HUES64 (cell line): Measurements from ENCODE around the gene SPRR1A.

Experiments
- H3K27ac ChIP-seq: 2 replicates; pipeline ENCODE4 v1.7.0; 2013; ENCODE audit warnings: low read depth, low read length, inconsistent platforms
- H3K27me3 ChIP-seq: 2 replicates; pipeline ENCODE4 v1.6.1; 2013; ENCODE audit warnings: mild to moderate bottlenecking, low read length; ENCODE audit not compliant: insufficient read depth
- H3K36me3 ChIP-seq: 2 replicates; pipeline ENCODE4 v1.6.1; 2013; ENCODE audit warnings: mild to moderate bottlenecking, low read length; ENCODE audit not compliant: insufficient read depth
- H3K4me1 ChIP-seq: 2 replicates; pipeline ENCODE4 v1.6.1; 2013; ENCODE audit warnings: mild to moderate bottlenecking, low read length, moderate library complexity; ENCODE audit not compliant: insufficient read depth
- H3K4me3 ChIP-seq: 2 replicates; pipeline ENCODE4 v1.5.1; 2013; ENCODE audit warnings: mild to moderate bottlenecking, low read length, moderate library complexity
- H3K9ac ChIP-seq: 2 replicates; pipeline ENCODE4 v1.6.1; 2013; ENCODE audit warnings: mild to moderate bottlenecking, low read depth, low read length
- H3K9me3 ChIP-seq: 2 replicates; pipeline ENCODE4 v1.6.1; 2013; ENCODE audit warnings: low read depth, low read length; ENCODE audit not compliant: insufficient read depth
- WGBS: fragments of 150-250, 120-280 bp; methylation state at CpG from one replicate; pipeline ENCODE4 v1.1.7; 2013; ENCODE audit warnings: missing lambda C conversion rate; 5-methylcytosine and 5-hydroxymethylcytosine counted together

SPRR1A gene

GRCh38 chr1:152959801-152960451 lies 24.0 kb upstream of the SPRR1A start:
- Histone ChIP-seq H3K27me3 (no peaks in the 10 kb centered on the region), H3K9me3 (peaks cover 24% of the 10 kb centered on the region; the same call in 1 of the 2 replicates), H3K9ac (no peak overlapping the region), H3K4me1 (no peaks in the 10 kb centered on the region), H3K4me3 (no peak overlapping the region), H3K36me3 (no peaks in the 10 kb centered on the region), H3K27ac (no peak overlapping the region)
- 94% methylated on average over 10 of the region's 10 CpGs for WGBS

- 80% methylated on average over 9 of the region's 10 CpGs for WGBS
- Histone ChIP-seq H3K4me1 (no peaks in the 10 kb centered on the region), H3K4me3 (no peak overlapping the region)
These were observed 23.3 kb upstream of the SPRR1A start for GRCh38 chr1:152960452-152961044.

GRCh38 chr1:152961226-152961891 lies 22.5 kb upstream of the SPRR1A start:
- H3K9me3 ChIP-seq = peaks cover 29% of the 10 kb centered on the region; the same call in 1 of the 2 replicates
- H3K36me3 ChIP-seq = no peaks in the 10 kb centered on the region
- no peak overlapping the region for H3K4me3 ChIP-seq
- no peaks in the 10 kb centered on the region for H3K4me1 ChIP-seq
- 91% methylated on average over 7 of the region's 7 CpGs for WGBS
- no peak overlapping the region for H3K9ac ChIP-seq
- no peaks in the 10 kb centered on the region for H3K27me3 ChIP-seq
- no peak overlapping the region for H3K27ac ChIP-seq

More at GRCh38 chr1:152960452-152961044, 23.3 kb upstream of the SPRR1A start:
- no peak overlapping the region for H3K27ac ChIP-seq
- H3K9me3 ChIP-seq = peaks cover 24% of the 10 kb centered on the region; the same call in 1 of the 2 replicates
- H3K27me3 ChIP-seq = no peaks in the 10 kb centered on the region
- no peak overlapping the region for H3K9ac ChIP-seq
- no peaks in the 10 kb centered on the region for H3K36me3 ChIP-seq

GRCh38 chr1:152962876-152963415 lies 20.9 kb upstream of the SPRR1A start:
- Histone ChIP-seq H3K9ac (no peak overlapping the region), H3K4me1 (no peaks in the 10 kb centered on the region), H3K27me3 (no peaks in the 10 kb centered on the region), H3K36me3 (no peaks in the 10 kb centered on the region), H3K4me3 (no peak overlapping the region), H3K27ac (no peak overlapping the region), H3K9me3 (peaks cover 24% of the 10 kb centered on the region; the same call in 1 of the 2 replicates)
- WGBS = 71% methylated on average over 2 of the region's 2 CpGs

GRCh38 chr1:152964536-152964935 lies 19.3 kb upstream of the SPRR1A start:
- 50% methylated on average over 1 of the region's 1 CpG for WGBS
- no peak overlapping the region for H3K4me3 ChIP-seq
- no peak overlapping the region for H3K9ac ChIP-seq
- H3K4me1 ChIP-seq = no peaks in the 10 kb centered on the region
- H3K27me3 ChIP-seq = no peaks in the 10 kb centered on the region
- no peak overlapping the region for H3K27ac ChIP-seq
- no peaks in the 10 kb centered on the region for H3K36me3 ChIP-seq
- H3K9me3 ChIP-seq = peaks cover 31% of the 10 kb centered on the region; the same call in 1 of the 2 replicates

- no peaks in the 10 kb centered on the region for H3K27me3 ChIP-seq
- H3K27ac ChIP-seq = no peak overlapping the region
- H3K9me3 ChIP-seq = peaks cover 31% of the 10 kb centered on the region; the same call in 1 of the 2 replicates
- H3K4me3 ChIP-seq = no peak overlapping the region
- WGBS = 57% methylated on average over 2 of the region's 4 CpGs
- no peak overlapping the region for H3K9ac ChIP-seq
- H3K4me1 ChIP-seq = no peaks in the 10 kb centered on the region
- no peaks in the 10 kb centered on the region for H3K36me3 ChIP-seq
These were observed 18.0 kb upstream of the SPRR1A start for GRCh38 chr1:152965853-152966252.

- no peak overlapping the region for H3K27ac ChIP-seq
- no peaks in the 10 kb centered on the region for H3K4me1 ChIP-seq
- 77% methylated on average over 7 of the region's 7 CpGs for WGBS
These were observed 16.7 kb upstream of the SPRR1A start for GRCh38 chr1:152967201-152967600.

GRCh38 chr1:152968248-152968647 lies 15.6 kb upstream of the SPRR1A start:
- Histone ChIP-seq H3K9me3 (peaks cover 28% of the 10 kb centered on the region; the same call in 1 of the 2 replicates), H3K36me3 (no peaks in the 10 kb centered on the region), H3K9ac (no peak overlapping the region), H3K4me1 (no peaks in the 10 kb centered on the region), H3K4me3 (no peak overlapping the region), H3K27ac (no peak overlapping the region), H3K27me3 (no peaks in the 10 kb centered on the region)
- WGBS = 63% methylated on average over 2 of the region's 2 CpGs

More at GRCh38 chr1:152967201-152967600, 16.7 kb upstream of the SPRR1A start:
- H3K27me3 ChIP-seq = no peaks in the 10 kb centered on the region
- H3K4me3 ChIP-seq = no peak overlapping the region
- H3K36me3 ChIP-seq = no peaks in the 10 kb centered on the region
- H3K9ac ChIP-seq = no peak overlapping the region
- peaks cover 35% of the 10 kb centered on the region; the same call in 1 of the 2 replicates for H3K9me3 ChIP-seq

GRCh38 chr1:152969036-152969435 lies 14.8 kb upstream of the SPRR1A start:
- Histone ChIP-seq H3K9me3 (peaks cover 30% of the 10 kb centered on the region; the same call in 1 of the 2 replicates), H3K27me3 (no peaks in the 10 kb centered on the region), H3K4me3 (no peak overlapping the region), H3K36me3 (no peaks in the 10 kb centered on the region), H3K27ac (no peak overlapping the region), H3K4me1 (no peaks in the 10 kb centered on the region), H3K9ac (no peak overlapping the region)
- 62% methylated on average over 2 of the region's 2 CpGs for WGBS

- H3K36me3 ChIP-seq = no peaks in the 10 kb centered on the region
- peaks cover 35% of the 10 kb centered on the region; the same call in 1 of the 2 replicates for H3K9me3 ChIP-seq
- no peak within 1 kb of the TSS for H3K27ac ChIP-seq
- WGBS = 79% methylated on average over 6 of the region's 6 CpGs
- H3K9ac ChIP-seq = no peak within 1 kb of the TSS
- H3K4me1 ChIP-seq = no peaks in the 10 kb centered on the region
- no peak within 1 kb of the TSS for H3K4me3 ChIP-seq
- H3K27me3 ChIP-seq = no peaks in the 10 kb centered on the region
These were observed 13.4 kb upstream of the SPRR1A start, which contains the start of gene SPRR4 for GRCh38 chr1:152970495-152970894. Gene SPRR4, plus strand, starts transcription at chr1:152970648. Its CDS starts 1,243 bp downstream, at chr1:152971891.
